Measurements from ENCODE around the gene CBX6.

CBX6 gene

DNA sequence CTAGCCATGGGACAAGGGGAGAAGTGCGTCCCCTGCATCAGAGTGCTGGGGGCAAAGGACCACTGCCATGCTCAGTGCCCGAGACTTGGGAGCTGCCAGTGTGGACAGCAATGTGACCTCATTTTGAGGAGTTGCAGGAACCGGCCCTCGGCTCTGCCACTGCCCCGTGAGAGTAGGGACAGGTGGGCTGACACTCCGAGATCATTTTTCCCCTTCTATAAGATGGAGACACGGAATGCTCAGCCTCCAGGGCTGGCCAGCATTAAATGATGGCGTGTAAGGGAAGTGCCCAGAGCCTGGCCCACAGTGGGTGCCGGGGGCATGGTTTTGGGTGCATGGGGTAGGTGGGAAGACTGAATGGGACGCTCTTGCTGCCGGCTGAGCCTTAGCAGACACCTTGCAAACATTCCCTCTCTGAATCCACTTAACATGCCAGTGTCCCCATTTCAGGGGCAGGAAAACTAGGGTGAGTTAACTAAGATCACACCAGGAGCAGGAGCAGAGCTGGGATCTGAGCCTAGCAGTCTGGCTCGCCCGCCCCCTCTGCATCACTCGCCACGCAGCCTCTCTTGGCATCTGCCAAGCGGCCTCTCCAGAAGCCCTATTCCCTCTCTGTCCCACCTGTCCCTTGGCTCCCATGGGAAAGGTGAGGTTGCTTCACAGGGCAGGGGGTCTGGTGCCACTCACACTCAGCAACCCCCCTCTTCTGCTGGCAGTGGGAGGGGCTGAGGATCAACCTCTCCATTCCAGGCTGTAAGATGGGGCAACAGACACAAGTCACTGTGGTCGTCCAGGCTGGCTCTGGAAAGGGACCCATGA lies 41.8 kb downstream of the CBX6 start:
- in situ Hi-C loops (cut with HindIII; ENCODE audit: low sequenced_read_pairs) = no loop called here
- H3K4me3 ChIP-seq (ENCODE audit: low read depth, low read length) = no peak overlapping the region
- no peak for DNase-seq (ENCODE audit: low read depth)
- no peak for TF ChIP-seq CTCF (IDR thresholded peaks at IDR 0.05; ENCODE audit: low read depth, low read length, missing control alignments)

DNA sequence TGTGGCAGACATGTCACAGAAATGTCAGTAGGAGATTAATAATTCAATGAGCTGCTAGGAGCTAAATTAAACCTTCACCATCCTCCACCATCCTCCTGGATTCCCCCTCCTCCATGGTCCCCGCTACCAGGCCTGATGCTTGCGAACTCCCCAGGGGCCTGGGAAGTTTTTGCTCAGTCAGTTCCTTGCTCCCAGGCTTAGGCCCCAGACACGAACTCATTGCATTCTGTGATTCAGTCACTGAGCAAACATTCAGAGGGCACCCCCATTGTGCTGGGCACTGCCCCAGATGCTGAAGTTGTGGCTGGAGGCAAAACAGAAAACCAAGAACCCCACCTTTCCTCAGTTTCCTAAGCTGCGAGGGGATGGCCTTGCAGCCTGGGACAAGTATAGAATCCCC lies 42.5 kb downstream of the CBX6 start:
- TF ChIP-seq CTCF (IDR thresholded peaks at IDR 0.05; ENCODE audit: low read depth, low read length, missing control alignments) = no peak
- DNase-seq (ENCODE audit: low read depth) = no peak
- in situ Hi-C loops (cut with HindIII; ENCODE audit: low sequenced_read_pairs) = no loop called here
- no peak overlapping the region for H3K4me3 ChIP-seq (ENCODE audit: low read depth, low read length)

DNA sequence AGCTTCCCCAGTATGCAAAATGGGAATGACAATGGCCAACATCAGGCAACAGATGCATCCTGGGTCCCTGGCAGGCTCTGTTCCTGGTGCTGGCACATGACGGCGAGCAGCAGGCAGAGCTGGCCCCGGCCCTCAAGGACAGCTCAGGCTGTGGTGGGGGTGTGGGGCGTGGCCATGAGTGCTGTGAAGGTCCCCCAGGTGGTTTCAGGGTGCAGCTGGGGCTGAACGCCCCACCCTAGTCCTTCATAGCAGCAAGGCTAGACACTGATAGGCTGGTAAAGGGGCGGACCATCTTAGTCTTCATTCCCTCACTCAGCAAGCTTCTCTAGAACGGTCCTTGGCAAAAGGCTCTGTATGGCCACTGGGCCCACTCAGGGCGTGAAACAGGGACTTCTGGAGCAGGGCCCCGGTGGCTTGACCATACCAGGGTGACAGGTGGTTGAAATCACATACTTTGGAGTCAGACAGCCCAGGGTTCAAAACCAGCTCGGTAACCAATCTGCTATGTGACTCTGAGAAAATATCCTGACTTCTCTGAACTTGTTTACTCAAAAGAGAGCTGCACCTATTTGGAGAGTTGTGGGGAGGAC lies 43.3 kb downstream of the CBX6 start:
- H3K4me3 ChIP-seq (ENCODE audit: low read depth, low read length) = no peak overlapping the region
- in situ Hi-C loops (cut with HindIII; ENCODE audit: low sequenced_read_pairs) = no loop called here
- no peak for TF ChIP-seq CTCF (IDR thresholded peaks at IDR 0.05; ENCODE audit: low read depth, low read length, missing control alignments)
- DNase-seq (ENCODE audit: low read depth) = no peak

DNA sequence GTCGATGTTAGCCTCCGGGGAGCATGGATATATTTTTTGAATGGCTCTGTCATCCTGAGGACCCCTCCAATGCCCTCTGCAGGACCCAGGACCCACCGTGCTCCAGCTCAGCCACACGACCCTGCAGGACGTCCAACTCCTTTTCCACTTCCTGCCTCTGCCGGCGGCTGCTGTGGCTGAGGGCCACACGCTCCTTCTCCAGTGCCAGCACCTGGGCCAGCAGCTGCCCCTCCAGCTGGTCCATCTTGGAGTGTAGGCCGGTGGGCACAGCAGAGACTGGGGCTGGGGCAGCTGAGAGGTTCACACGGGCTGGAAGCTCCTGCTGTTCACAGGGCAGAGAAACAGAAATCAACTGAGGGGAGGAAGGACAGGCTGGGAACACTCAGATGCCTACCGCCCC lies 43.8 kb downstream of the CBX6 start:
- in situ Hi-C loops (cut with HindIII; ENCODE audit: low sequenced_read_pairs) = no loop called here
- H3K4me3 ChIP-seq (ENCODE audit: low read depth, low read length) = no peak overlapping the region
- no peak for DNase-seq (ENCODE audit: low read depth)
- TF ChIP-seq CTCF (IDR thresholded peaks at IDR 0.05; ENCODE audit: low read depth, low read length, missing control alignments) = no peak

GRCh38 chr22:38827510-38827909 lies 44.5 kb downstream of the CBX6 start:
- TF ChIP-seq CTCF (IDR thresholded peaks at IDR 0.05; ENCODE audit: low read depth, low read length, missing control alignments) = no peak
- in situ Hi-C loops (cut with HindIII; ENCODE audit: low sequenced_read_pairs) = no loop called here

GRCh38 chr22:38826801-38827200 lies 45.2 kb downstream of the CBX6 start:
- DNase-seq (ENCODE audit: low read depth) = no peak
- in situ Hi-C loops (cut with HindIII; ENCODE audit: low sequenced_read_pairs) = no loop called here
- no peak overlapping the region for H3K4me3 ChIP-seq (ENCODE audit: low read depth, low read length)
- TF ChIP-seq CTCF (IDR thresholded peaks at IDR 0.05; ENCODE audit: low read depth, low read length, missing control alignments) = no peak

More at GRCh38 chr22:38827510-38827909, 44.5 kb downstream of the CBX6 start:
- no peak for DNase-seq (ENCODE audit: low read depth)
- no peak overlapping the region for H3K4me3 ChIP-seq (ENCODE audit: low read depth, low read length)

All from astrocyte of the cerebellum (primary cell).